ENCODE data around the gene CAMSAP1.

GRCh38 chr9:135812961-135813360, 94.4 kb downstream of the CAMSAP1 start:
- no peak for TF ChIP-seq POLR2A (IDR thresholded peaks at IDR 0.05; ENCODE audit: low read depth, low read length)
- no peak for TF ChIP-seq POLR2AphosphoS5 (IDR thresholded peaks at IDR 0.05; ENCODE audit: low read depth, low read length)
